K562 (cell line): Measurements from ENCODE around the gene AP1M2. TPM values are rescaled to one million over a fixed set of nuclear protein-coding genes. Genes with fewer than 3 reads are reported as not detected.

Experiments used
- ETS2 ChIP-seq: IDR thresholded peaks from 2 replicates; pipeline ENCODE4 v1.6.1; 2016; ENCODE audit warnings: borderline replicate concordance, missing genetic modification characterization, mild to moderate bottlenecking, moderate library complexity, missing compliant biosample characterization; ENCODE audit not compliant: poor library complexity, severe bottlenecking
- FIP1L1 ChIP-seq: fragments of 200-400 bp; formaldehyde crosslinking; IDR thresholded peaks from 2 replicates; pipeline ENCODE4 v1.6.1; 2018; ENCODE audit warnings: mild to moderate bottlenecking, low read depth, low read length; ENCODE audit not compliant: poor library complexity, severe bottlenecking
- GTF2B ChIP-seq: IDR thresholded peaks from 2 replicates; pipeline ENCODE4 v1.6.1; 2011; ENCODE audit not compliant: insufficient read length; ENCODE audit errors: extremely low read depth
- IFI16 ChIP-seq: fragments of 250-450 bp; sonication (Bioruptor Pico); IDR thresholded peaks from 2 replicates; pipeline ENCODE4 v2.1.2; 2022; ENCODE audit warnings: mild to moderate bottlenecking, inconsistent platforms
- KDM4B ChIP-seq, 2 experiments: fragments of 450-650 bp in 1 of 2; sonication (generic) in 1 of 2; IDR thresholded peaks; 2 replicates each; pipeline ENCODE4 v1.6.1; 2016 to 2017; ENCODE audit warnings: borderline replicate concordance in 2 of 2, antibody characterized with exemption in 1 of 2, low read depth in 1 of 2, mild to moderate bottlenecking in 1 of 2
- LEF1 ChIP-seq: fragments of 450-650 bp; IDR thresholded peaks from 2 replicates; pipeline ENCODE4 v1.6.1; 2016; ENCODE audit warnings: mild to moderate bottlenecking
- OTX1 ChIP-seq: fragments of 450-650 bp; formaldehyde crosslinking; IDR thresholded peaks from 2 replicates; pipeline ENCODE4 v1.4.0; 2022; ENCODE audit warnings: mild to moderate bottlenecking
- PHF8 ChIP-seq: fragments of 200-600 bp; sonication (generic); IDR thresholded peaks from 2 replicates; pipeline ENCODE4 v1.6.1; 2012; ENCODE audit warnings: mixed run types, mild to moderate bottlenecking, inconsistent platforms, low read length, moderate library complexity, borderline replicate concordance
- PRPF4 ChIP-seq: fragments of 200-400 bp; formaldehyde crosslinking; IDR thresholded peaks from one replicate; pipeline ENCODE4 v1.6.1; 2017; ENCODE audit warnings: low read length, low read depth, mild to moderate bottlenecking; ENCODE audit not compliant: insufficient read depth, poor library complexity, severe bottlenecking
- SRF ChIP-seq, 2 experiments: fragments of 250-450, 450-650 bp in 1 of 2; sonication (Bioruptor Pico) in 1 of 2; sonication (generic) in 1 of 2; formaldehyde crosslinking; IDR thresholded peaks; 2 replicates each; pipeline versions ENCODE4 v1.5.0 to v1.5.1; 2020 to 2022; ENCODE audit warnings: mild to moderate bottlenecking in 1 of 2, missing genetic modification reagents in 1 of 2
- USF2 ChIP-seq: sonication (generic); formaldehyde crosslinking; IDR thresholded peaks from 2 replicates; pipeline ENCODE4 v1.5.0; 2020; ENCODE audit warnings: missing genetic modification reagents
- ZNF232 ChIP-seq: sonication (generic); formaldehyde crosslinking; IDR thresholded peaks from 2 replicates; pipeline ENCODE4 v1.8.0; 2022; ENCODE audit warnings: mild to moderate bottlenecking, missing genetic modification reagents
- ZNF785 ChIP-seq: fragments of 250-450 bp; sonication (Bioruptor Pico); IDR thresholded peaks from 2 replicates; pipeline ENCODE4 v1.4.0; 2020; ENCODE audit warnings: mild to moderate bottlenecking
- polyA plus RNA-seq, 8 experiments: library from polyadenylated mRNA; depleted of rRNA in 4 of 8; stranded (reverse) in 5 of 8; unstranded in 3 of 8; fragments of >200 nt; fragmentation: Nextera tagmentation in 2 of 8; fragmentation: Illumina TruSeq in 1 of 8; extraction: Ambion mirVana in 2 of 8; extraction: Trizol in 1 of 8; gene quantifications; 2 replicates each; pipeline versions ENCODE4 v1.2.1 to v1.2.3, GENCODE V29; 2011 to 2014; ENCODE audit warnings: inconsistent platforms in 1 of 8, missing spikeins in 1 of 8
- total RNA-seq, 7 experiments: library from RNA; depleted of rRNA in 6 of 7; stranded (reverse); fragments of >200 nt in 6 of 7; fragmentation: Illumina TruSeq in 2 of 7; extraction: Trizol in 2 of 7; gene quantifications; 2 replicates each; pipeline versions ENCODE4 v1.2.1 to v1.2.3, GENCODE V29; 2011 to 2021; ENCODE audit warnings: low replicate concordance in 1 of 7
- TF ChIP-seq, protein P1 (sequence below): sonication (generic); formaldehyde crosslinking; IDR thresholded peaks from 2 replicates; pipeline ENCODE4 v1.8.1; 2023; ENCODE audit warnings: missing genetic modification reagents, mild to moderate bottlenecking, borderline replicate concordance
- TF ChIP-seq, protein P2 (sequence below): sonication (generic); formaldehyde crosslinking; IDR thresholded peaks from 2 replicates; pipeline ENCODE4 v1.8.0; 2022; ENCODE audit warnings: missing genetic modification reagents, mild to moderate bottlenecking, moderate library complexity, borderline replicate concordance
- TF ChIP-seq, protein P3 (sequence below), 2 experiments: fragments of 250-450 bp in 1 of 2; fragments of 450-650 bp in 1 of 2; sonication (Bioruptor Pico) in 1 of 2; IDR thresholded peaks; 2 replicates each; pipeline versions ENCODE4 v1.6.1 to v1.8.0; 2016 to 2021; ENCODE audit warnings: mild to moderate bottlenecking in 2 of 2, moderate library complexity in 2 of 2, missing compliant biosample characterization in 1 of 2, missing genetic modification characterization in 1 of 2

Gene AP1M2
- total and polyA plus RNA-seq, 9 of the 15 experiments (the other 6 are each of a cell fraction or from before 2014, with no cell fraction given): 0.33 to 1.4 (median 0.89) TPM; not detected in 1

- TF ChIP-seq ETS2 (tag) (no peak), LEF1 (0 out of 2 replicates have a peak, but pooled peaks have one; percentile 48), IFI16 (CRISPR knock-in tag) (no peak), USF2 (CRISPR knock-in tag) (no peak), SRF (CRISPR knock-in tag; IDR thresholded peaks at IDR 0.05) (0 out of 4 replicates have a peak, but pooled peaks of 1 of the 2 experiments have one; percentile 43), OTX1 (CRISPR knock-in tag) (no peak), ZNF232 (CRISPR knock-in tag) (no peak), PHF8 (peak; percentile 75; the same call in 1 of the 2 replicates), FIP1L1 (peak; percentile 57), ZNF785 (CRISPR knock-in tag) (no peak), GTF2B (no peak), KDM4B (IDR thresholded peaks at IDR 0.05; ENCODE audit: borderline replicate concordance in 2 of 2, low read depth in 1 of 2) (no peak), PRPF4 (no peak)
- TF ChIP-seq, protein P1, sequence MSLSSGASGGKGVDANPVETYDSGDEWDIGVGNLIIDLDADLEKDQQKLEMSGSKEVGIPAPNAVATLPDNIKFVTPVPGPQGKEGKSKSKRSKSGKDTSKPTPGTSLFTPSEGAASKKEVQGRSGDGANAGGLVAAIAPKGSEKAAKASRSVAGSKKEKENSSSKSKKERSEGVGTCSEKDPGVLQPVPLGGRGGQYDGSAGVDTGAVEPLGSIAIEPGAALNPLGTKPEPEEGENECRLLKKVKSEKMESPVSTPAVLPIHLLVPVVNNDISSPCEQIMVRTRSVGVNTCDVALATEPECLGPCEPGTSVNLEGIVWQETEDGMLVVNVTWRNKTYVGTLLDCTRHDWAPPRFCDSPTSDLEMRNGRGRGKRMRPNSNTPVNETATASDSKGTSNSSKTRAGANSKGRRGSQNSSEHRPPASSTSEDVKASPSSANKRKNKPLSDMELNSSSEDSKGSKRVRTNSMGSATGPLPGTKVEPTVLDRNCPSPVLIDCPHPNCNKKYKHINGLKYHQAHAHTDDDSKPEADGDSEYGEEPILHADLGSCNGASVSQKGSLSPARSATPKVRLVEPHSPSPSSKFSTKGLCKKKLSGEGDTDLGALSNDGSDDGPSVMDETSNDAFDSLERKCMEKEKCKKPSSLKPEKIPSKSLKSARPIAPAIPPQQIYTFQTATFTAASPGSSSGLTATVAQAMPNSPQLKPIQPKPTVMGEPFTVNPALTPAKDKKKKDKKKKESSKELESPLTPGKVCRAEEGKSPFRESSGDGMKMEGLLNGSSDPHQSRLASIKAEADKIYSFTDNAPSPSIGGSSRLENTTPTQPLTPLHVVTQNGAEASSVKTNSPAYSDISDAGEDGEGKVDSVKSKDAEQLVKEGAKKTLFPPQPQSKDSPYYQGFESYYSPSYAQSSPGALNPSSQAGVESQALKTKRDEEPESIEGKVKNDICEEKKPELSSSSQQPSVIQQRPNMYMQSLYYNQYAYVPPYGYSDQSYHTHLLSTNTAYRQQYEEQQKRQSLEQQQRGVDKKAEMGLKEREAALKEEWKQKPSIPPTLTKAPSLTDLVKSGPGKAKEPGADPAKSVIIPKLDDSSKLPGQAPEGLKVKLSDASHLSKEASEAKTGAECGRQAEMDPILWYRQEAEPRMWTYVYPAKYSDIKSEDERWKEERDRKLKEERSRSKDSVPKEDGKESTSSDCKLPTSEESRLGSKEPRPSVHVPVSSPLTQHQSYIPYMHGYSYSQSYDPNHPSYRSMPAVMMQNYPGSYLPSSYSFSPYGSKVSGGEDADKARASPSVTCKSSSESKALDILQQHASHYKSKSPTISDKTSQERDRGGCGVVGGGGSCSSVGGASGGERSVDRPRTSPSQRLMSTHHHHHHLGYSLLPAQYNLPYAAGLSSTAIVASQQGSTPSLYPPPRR (CRISPR knock-in tag): no peak
- TF ChIP-seq, protein P2, sequence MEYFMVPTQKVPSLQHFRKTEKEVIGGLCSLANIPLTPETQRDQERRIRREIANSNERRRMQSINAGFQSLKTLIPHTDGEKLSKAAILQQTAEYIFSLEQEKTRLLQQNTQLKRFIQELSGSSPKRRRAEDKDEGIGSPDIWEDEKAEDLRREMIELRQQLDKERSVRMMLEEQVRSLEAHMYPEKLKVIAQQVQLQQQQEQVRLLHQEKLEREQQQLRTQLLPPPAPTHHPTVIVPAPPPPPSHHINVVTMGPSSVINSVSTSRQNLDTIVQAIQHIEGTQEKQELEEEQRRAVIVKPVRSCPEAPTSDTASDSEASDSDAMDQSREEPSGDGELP (CRISPR knock-in tag): peak; percentile 92
- TF ChIP-seq, protein P3, sequence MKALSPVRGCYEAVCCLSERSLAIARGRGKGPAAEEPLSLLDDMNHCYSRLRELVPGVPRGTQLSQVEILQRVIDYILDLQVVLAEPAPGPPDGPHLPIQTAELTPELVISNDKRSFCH (CRISPR knock-in tag; IDR thresholded peaks at IDR 0.05): peak; percentile 30; the same call in 1 of the 2 replicates
- TF ChIP-seq, protein P3 (tag; IDR thresholded peaks at IDR 0.05): peak; percentile 92
These were observed 18.1 kb downstream of the AP1M2 start, which contains the start of gene CDKN2D (continued) for GRCh38 chr19:10568826-10569651.
